K562 (cell line): ENCODE data around the gene NTSR2. TPM values are rescaled to one million over a fixed set of nuclear protein-coding genes. Genes with fewer than 3 reads are reported as not detected.

ENCODE experiments used
- ATAC-seq: fragments of 200-7000 bp; cut with Tn5 transposase; 3 replicates; pipeline ENCODE4 v1.9.1; 2020; ENCODE audit warnings: moderate library complexity
- BruUV-seq: library from RNA; stranded (reverse); fragments of 400-500 nt; replicated peaks from 2 replicates; lab custom pipeline; 2021; lab: Mats Ljungman, UMichigan
- CTCF ChIA-PET: fragments of 300-600 bp; formaldehyde crosslinking; extraction: SDS; loops from one replicate; lab custom pipeline; 2021; ENCODE audit warnings: low intra/inter-chr PET ratio; lab: Yijun Ruan, JAX
- POLR2A ChIA-PET: fragments of 300-600, 350-650 bp; sonication (Branson Sonifier 250); formaldehyde crosslinking; extraction: SDS; loops from one replicate; lab custom pipeline; 2021; ENCODE audit warnings: antibody characterized with exemption, inconsistent platforms; lab: Yijun Ruan, JAX
- DNase-seq, 4 experiments: peaks; one replicate each; pipeline versions ENCODE4 v3.0.0 to v3.0.0-alpha.2; 2011 to 2018; ENCODE audit warnings: low spot score in 3 of 4, mixed read lengths in 3 of 4; ENCODE audit errors: extremely low read depth in 1 of 4
- FAIRE-seq: peaks from 2 replicates; lab custom pipeline; 2011; peaks lifted over from hg19 to GRCh38; lab: Jason Lieb, UNC
- H2AFZ ChIP-seq: 2 replicates; pipeline ENCODE4 v1.6.0; 2011; ENCODE audit warnings: low read depth, low read length, control low read depth, inconsistent platforms
- H3K27ac ChIP-seq: fragments of 200-600 bp; 3 replicates; pipeline ENCODE4 v1.8.0; 2011; ENCODE audit warnings: low read depth, mild to moderate bottlenecking, control low read depth, inconsistent platforms, low read length, moderate library complexity, mixed read lengths; ENCODE audit errors: extremely low read depth
- H3K27me3 ChIP-seq, 2 experiments: fragments of 300-600 bp in 1 of 2; 2 replicates in 1 of 2; 3 replicates in 1 of 2; pipeline versions ENCODE4 v1.6.0 to v1.8.0; 2011; ENCODE audit warnings: inconsistent platforms in 2 of 2, low read length in 2 of 2, mild to moderate bottlenecking in 1 of 2, mixed read lengths in 1 of 2, moderate library complexity in 1 of 2; ENCODE audit not compliant: control insufficient read depth in 2 of 2, insufficient read depth in 2 of 2
- H3K36me3 ChIP-seq: fragments of 300-600 bp; 3 replicates; pipeline ENCODE4 v1.8.0; 2011; ENCODE audit warnings: mild to moderate bottlenecking, low read length, inconsistent platforms; ENCODE audit not compliant: control insufficient read depth, insufficient read depth
- H3K4me1 ChIP-seq, 2 experiments: fragments of 200-600 bp in 1 of 2; replicated peaks in 1 of 2; 2 replicates in 1 of 2; 3 replicates in 1 of 2; pipeline versions ENCODE4 v1.5.1 to v1.8.0; 2011; ENCODE audit warnings: inconsistent platforms in 2 of 2, low read length in 2 of 2, mild to moderate bottlenecking in 1 of 2, mixed read lengths in 1 of 2, moderate library complexity in 1 of 2; ENCODE audit not compliant: control insufficient read depth in 2 of 2, insufficient read depth in 2 of 2
- H3K4me2 ChIP-seq: 2 replicates; pipeline ENCODE4 v1.6.1; 2011; ENCODE audit warnings: low read length, control low read depth, inconsistent platforms, mixed read lengths; ENCODE audit not compliant: insufficient read depth
- H3K4me3 ChIP-seq: fragments of 200-600 bp; sonication (generic), shearing (Covaris generic); 2 replicates; pipeline ENCODE4 v1.5.1; 2016; ENCODE audit warnings: control low read depth, inconsistent platforms
- H3K79me2 ChIP-seq: fragments of 200-600 bp; 3 replicates; pipeline ENCODE4 v1.8.0; 2011; ENCODE audit warnings: low read length, inconsistent platforms; ENCODE audit not compliant: control insufficient read depth, insufficient read depth
- H3K9ac ChIP-seq, 2 experiments: 2 replicates each; pipeline versions ENCODE4 v1.6.0 to v1.6.1; 2011; ENCODE audit warnings: low read depth in 2 of 2, low read length in 2 of 2, control low read depth in 1 of 2, inconsistent platforms in 1 of 2, mild to moderate bottlenecking in 1 of 2, mixed read lengths in 1 of 2; ENCODE audit not compliant: insufficient read depth in 1 of 2
- H3K9me1 ChIP-seq: one replicate; pipeline ENCODE4 v1.6.0; 2011; ENCODE audit warnings: inconsistent platforms, mild to moderate bottlenecking, low read length, moderate library complexity; ENCODE audit not compliant: control insufficient read depth, insufficient read depth
- H3K9me3 ChIP-seq: replicated peaks from 2 replicates; pipeline ENCODE4 v1.5.1; 2011; ENCODE audit warnings: low read depth, low read length, inconsistent platforms; ENCODE audit not compliant: control insufficient read depth, insufficient read depth
- H4K20me1 ChIP-seq: replicated peaks from 2 replicates; pipeline ENCODE4 v1.6.1; 2011; ENCODE audit warnings: low read length, inconsistent platforms, mixed read lengths; ENCODE audit not compliant: control insufficient read depth, insufficient read depth
- HBP1 ChIP-seq: fragments of 450-650 bp; formaldehyde crosslinking; IDR thresholded peaks from 2 replicates; pipeline ENCODE4 v1.4.0; 2022; ENCODE audit warnings: missing genetic modification characterization
- JUN ChIP-seq, 2 experiments: sonication (generic) in 1 of 2; formaldehyde crosslinking in 1 of 2; IDR thresholded peaks; 2 replicates each; pipeline versions ENCODE4 v1.6.1 to v1.8.0; 2012 to 2022; ENCODE audit warnings: borderline replicate concordance in 2 of 2, mild to moderate bottlenecking in 2 of 2, improper control_type of control experiment in 1 of 2, low read depth in 1 of 2, low read length in 1 of 2, missing genetic modification reagents in 1 of 2
- SIX5 ChIP-seq, 2 experiments: IDR thresholded peaks; 2 replicates each; pipeline ENCODE4 v1.6.1; 2011; ENCODE audit warnings: low read length in 2 of 2, borderline replicate concordance in 1 of 2, low read depth in 1 of 2, mild to moderate bottlenecking in 1 of 2, moderate library complexity in 1 of 2; ENCODE audit not compliant: insufficient read depth in 1 of 2
- SRSF1 ChIP-seq: fragments of 200-400 bp; formaldehyde crosslinking; IDR thresholded peaks from 2 replicates; pipeline ENCODE4 v1.6.1; 2017; ENCODE audit warnings: mild to moderate bottlenecking, low read depth, low read length, moderate library complexity
- STAT5B ChIP-seq: fragments of 250-450 bp; sonication (Bioruptor Pico); IDR thresholded peaks from 2 replicates; pipeline ENCODE4 v1.8.0; 2021; ENCODE audit warnings: mild to moderate bottlenecking, inconsistent platforms
- SUPT5H ChIP-seq: fragments of 450-650 bp; IDR thresholded peaks from 2 replicates; pipeline ENCODE4 v1.6.1; 2016
- TCF7L2 ChIP-seq: fragments of 150-350 bp; IDR thresholded peaks from 2 replicates; pipeline ENCODE4 v1.6.1; 2016; ENCODE audit warnings: low read depth, mild to moderate bottlenecking, low read length, moderate library complexity
- ZNF695 ChIP-seq: fragments of 450-650 bp; formaldehyde crosslinking; IDR thresholded peaks from 2 replicates; pipeline ENCODE4 v1.4.0; 2020; ENCODE audit warnings: mild to moderate bottlenecking, moderate library complexity
- ZNF780A ChIP-seq: fragments of 250-450 bp; sonication (Bioruptor Pico); IDR thresholded peaks from 2 replicates; pipeline ENCODE4 v1.5.0; 2021; ENCODE audit warnings: mild to moderate bottlenecking
- WGBS: fragments of 100-300 bp; shearing (Covaris generic); methylation state at CpG from one replicate; pipeline ENCODE4 v1.1.6; 2016; ENCODE audit warnings: low coverage, mixed read lengths; ENCODE audit not compliant: insufficient coverage; ENCODE audit errors: missing lambda C conversion rate; 5-methylcytosine and 5-hydroxymethylcytosine counted together
- in situ Hi-C: fragments of 300-500 bp; cut with MboI; formaldehyde crosslinking; loops from 4 replicates; pipeline ENCODE4 v1.15.0; 2018; ENCODE audit warnings: inconsistent platforms, mixed read lengths
- intact Hi-C: fragments of 100-400 bp; cut with micrococcal nuclease; formaldehyde crosslinking; loops from 2 replicates; pipeline ENCODE4 v1.14.2; 2022
- polyA plus RNA-seq, 8 experiments: library from polyadenylated mRNA; depleted of rRNA in 4 of 8; stranded (reverse) in 5 of 8; unstranded in 3 of 8; fragments of >200 nt; fragmentation: Nextera tagmentation in 2 of 8; fragmentation: Illumina TruSeq in 1 of 8; extraction: Ambion mirVana in 2 of 8; extraction: Trizol in 1 of 8; gene quantifications; 2 replicates each; pipeline versions ENCODE4 v1.2.1 to v1.2.3, GENCODE V29; 2011 to 2014; ENCODE audit warnings: inconsistent platforms in 1 of 8, missing spikeins in 1 of 8
- total RNA-seq, 7 experiments: library from RNA; depleted of rRNA in 6 of 7; stranded (reverse); fragments of >200 nt in 6 of 7; fragmentation: Illumina TruSeq in 2 of 7; extraction: Trizol in 2 of 7; gene quantifications; 2 replicates each; pipeline versions ENCODE4 v1.2.1 to v1.2.3, GENCODE V29; 2011 to 2021; ENCODE audit warnings: low replicate concordance in 1 of 7
- TF ChIP-seq, protein P1 (sequence below), 2 experiments: fragments of 150-350 bp in 1 of 2; IDR thresholded peaks; 2 replicates each; pipeline ENCODE4 v1.6.1; 2012 to 2016; ENCODE audit warnings: low read depth in 2 of 2, low read length in 2 of 2, mild to moderate bottlenecking in 1 of 2, moderate library complexity in 1 of 2
- TF ChIP-seq, protein P2 (sequence below): fragments of 450-650 bp; IDR thresholded peaks from 2 replicates; pipeline ENCODE4 v1.6.1; 2016; ENCODE audit warnings: low read depth, mild to moderate bottlenecking, moderate library complexity

NTSR2 gene
- total and polyA plus RNA-seq, 9 of the 15 experiments (the other 6 are each of a cell fraction or from before 2014, with no cell fraction given) = not detected

DNA sequence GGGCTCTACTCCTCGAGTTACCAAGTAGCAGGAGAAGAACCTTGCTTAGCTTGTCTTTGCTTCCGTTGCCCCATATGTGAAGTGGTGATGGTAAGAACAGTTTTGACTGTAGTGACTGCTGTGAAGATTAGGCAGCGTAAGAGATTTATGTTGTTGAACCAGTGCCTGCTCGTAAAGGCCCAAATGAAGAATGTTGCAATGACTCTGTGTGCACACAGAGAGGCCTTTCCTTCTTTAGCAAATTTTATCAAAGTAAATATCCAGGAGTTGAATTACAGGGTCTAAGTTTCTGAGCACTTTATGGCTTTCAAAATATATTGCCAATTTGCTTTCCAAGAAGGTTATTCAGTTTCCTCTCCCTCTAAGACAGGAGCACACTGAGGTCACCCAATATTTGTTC is 14.5 kb downstream of the NTSR2 start:
- Histone ChIP-seq H3K9me3 (peaks cover 2% of the 10 kb centered on the region; the same call in 1 of the 2 replicates), H4K20me1 (no peaks in the 10 kb centered on the region), H3K27me3 (peaks cover 24 to 58% of the 10 kb centered on the region in 2 experiments; a peak in 4 of 5 replicates), H3K4me2 (no peak overlapping the region), H3K36me3 (no peaks in the 10 kb centered on the region), H3K4me3 (no peak overlapping the region), H3K9ac (no peak overlapping the region), H2AFZ (no peak overlapping the region), H3K9me1 (no peaks in the 10 kb centered on the region), H3K4me1 (peaks cover 10 to 12% of the 10 kb centered on the region in 2 experiments; a peak in 4 of 5 replicates), H3K27ac (no peak overlapping the region), H3K79me2 (no peaks in the 10 kb centered on the region)
- DNase-seq = no peak
- no TSS peak for BruUV-seq
- no peak for ATAC-seq
- POLR2A ChIA-PET = no interaction called here
- in situ Hi-C loops = no loop called here
- CTCF ChIA-PET = no interaction called here
- FAIRE-seq = no peak
- intact Hi-C loops = no loop called here
- 2% methylated on average over 4 of the region's 4 CpGs for WGBS
- TF ChIP-seq SIX5 (IDR thresholded peaks at IDR 0.05; ENCODE audit: borderline replicate concordance in 1 of 2, insufficient read depth in 1 of 2, low read depth in 1 of 2, low read length in 2 of 2) (no peak), TCF7L2 (no peak), STAT5B (CRISPR knock-in tag) (no peak), SRSF1 (no peak), SUPT5H (no peak), JUN (IDR thresholded peaks at IDR 0.05; ENCODE audit: borderline replicate concordance, low read depth, low read length) (no peak), JUN (CRISPR knock-in tag; IDR thresholded peaks at IDR 0.05; ENCODE audit: borderline replicate concordance) (no peak), ZNF780A (CRISPR knock-in tag) (no peak), ZNF695 (CRISPR knock-in tag) (no peak), HBP1 (no peak)
- TF ChIP-seq, protein P1, sequence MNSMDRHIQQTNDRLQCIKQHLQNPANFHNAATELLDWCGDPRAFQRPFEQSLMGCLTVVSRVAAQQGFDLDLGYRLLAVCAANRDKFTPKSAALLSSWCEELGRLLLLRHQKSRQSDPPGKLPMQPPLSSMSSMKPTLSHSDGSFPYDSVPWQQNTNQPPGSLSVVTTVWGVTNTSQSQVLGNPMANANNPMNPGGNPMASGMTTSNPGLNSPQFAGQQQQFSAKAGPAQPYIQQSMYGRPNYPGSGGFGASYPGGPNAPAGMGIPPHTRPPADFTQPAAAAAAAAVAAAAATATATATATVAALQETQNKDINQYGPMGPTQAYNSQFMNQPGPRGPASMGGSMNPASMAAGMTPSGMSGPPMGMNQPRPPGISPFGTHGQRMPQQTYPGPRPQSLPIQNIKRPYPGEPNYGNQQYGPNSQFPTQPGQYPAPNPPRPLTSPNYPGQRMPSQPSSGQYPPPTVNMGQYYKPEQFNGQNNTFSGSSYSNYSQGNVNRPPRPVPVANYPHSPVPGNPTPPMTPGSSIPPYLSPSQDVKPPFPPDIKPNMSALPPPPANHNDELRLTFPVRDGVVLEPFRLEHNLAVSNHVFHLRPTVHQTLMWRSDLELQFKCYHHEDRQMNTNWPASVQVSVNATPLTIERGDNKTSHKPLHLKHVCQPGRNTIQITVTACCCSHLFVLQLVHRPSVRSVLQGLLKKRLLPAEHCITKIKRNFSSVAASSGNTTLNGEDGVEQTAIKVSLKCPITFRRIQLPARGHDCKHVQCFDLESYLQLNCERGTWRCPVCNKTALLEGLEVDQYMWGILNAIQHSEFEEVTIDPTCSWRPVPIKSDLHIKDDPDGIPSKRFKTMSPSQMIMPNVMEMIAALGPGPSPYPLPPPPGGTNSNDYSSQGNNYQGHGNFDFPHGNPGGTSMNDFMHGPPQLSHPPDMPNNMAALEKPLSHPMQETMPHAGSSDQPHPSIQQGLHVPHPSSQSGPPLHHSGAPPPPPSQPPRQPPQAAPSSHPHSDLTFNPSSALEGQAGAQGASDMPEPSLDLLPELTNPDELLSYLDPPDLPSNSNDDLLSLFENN (IDR thresholded peaks at IDR 0.05; ENCODE audit: low read depth in 2 of 2, low read length in 2 of 2) = no peak
- TF ChIP-seq, protein P2, sequence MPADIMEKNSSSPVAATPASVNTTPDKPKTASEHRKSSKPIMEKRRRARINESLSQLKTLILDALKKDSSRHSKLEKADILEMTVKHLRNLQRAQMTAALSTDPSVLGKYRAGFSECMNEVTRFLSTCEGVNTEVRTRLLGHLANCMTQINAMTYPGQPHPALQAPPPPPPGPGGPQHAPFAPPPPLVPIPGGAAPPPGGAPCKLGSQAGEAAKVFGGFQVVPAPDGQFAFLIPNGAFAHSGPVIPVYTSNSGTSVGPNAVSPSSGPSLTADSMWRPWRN = no peak
